Measurements from ENCODE around the gene LINGO1. TPM values are rescaled to one million over a fixed set of nuclear protein-coding genes. Genes with fewer than 3 reads are reported as not detected.

The LINGO1 gene
- total RNA-seq, 4 donors from 2014 or later, result 0.42 to 4.4 (median 1.5) TPM

- intact Hi-C loops (cut with DNase I; ENCODE audit: low total_unique reads), result no loop called here
- H3K4me3 ChIP-seq (ENCODE audit: low read depth, poor library complexity, severe bottlenecking), result no peak overlapping the region
- TF ChIP-seq POLR2A (IDR thresholded peaks at IDR 0.05) (no peak), CTCF (IDR thresholded peaks at IDR 0.05) (no peak)
- DNase-seq (ENCODE audit: low spot score in 2 of 2), result no peak
- WGBS, 2 donors, result 86 to 87% methylated on average over 11 to 14 of the region's 14 CpGs
Measured at GRCh38 chr15:77644543-77645247, 12.0 kb upstream of the LINGO1 start.

GRCh38 chr15:77643764-77644163, 11.1 kb upstream of the LINGO1 start:
- DNase-seq (ENCODE audit: low spot score in 2 of 2), result no peak
- H3K4me3 ChIP-seq (ENCODE audit: low read depth, poor library complexity, severe bottlenecking), result no peak overlapping the region
- no peak for TF ChIP-seq CTCF (IDR thresholded peaks at IDR 0.05)
- TF ChIP-seq POLR2A (IDR thresholded peaks at IDR 0.05), result no peak
- intact Hi-C loops (cut with DNase I; ENCODE audit: low total_unique reads), result no loop called here
- WGBS, 2 donors, result 78 to 83% methylated on average over 11 of the region's 11 CpGs

- intact Hi-C loops (cut with DNase I; ENCODE audit: low total_unique reads), result no loop called here
- no peak for TF ChIP-seq CTCF (IDR thresholded peaks at IDR 0.05)
- TF ChIP-seq POLR2A (IDR thresholded peaks at IDR 0.05), result no peak
- 80 to 89% methylated on average over 7 to 10 of the region's 10 CpGs for WGBS, 2 donors
- no peak for DNase-seq (ENCODE audit: low spot score in 2 of 2)
- H3K4me3 ChIP-seq (ENCODE audit: low read depth, poor library complexity, severe bottlenecking), result no peak overlapping the region
Measured at GRCh38 chr15:77642793-77643430, 10.2 kb upstream of the LINGO1 start.

GRCh38 chr15:77641999-77642398, 9.3 kb upstream of the LINGO1 start:
- H3K4me3 ChIP-seq (ENCODE audit: low read depth, poor library complexity, severe bottlenecking), result no peak overlapping the region
- WGBS, 2 donors, result 88 to 96% methylated on average over 6 of the region's 6 CpGs
- TF ChIP-seq CTCF (IDR thresholded peaks at IDR 0.05), result no peak
- TF ChIP-seq POLR2A (IDR thresholded peaks at IDR 0.05), result no peak
- intact Hi-C loops (cut with DNase I; ENCODE audit: low total_unique reads), result no loop called here
- DNase-seq (ENCODE audit: low spot score in 2 of 2), result no peak

GRCh38 chr15:77640615-77641014, 7.9 kb upstream of the LINGO1 start:
- 64 to 66% methylated on average over 2 of the region's 2 CpGs for WGBS, 2 donors
- intact Hi-C loops (cut with DNase I; ENCODE audit: low total_unique reads), result no loop called here
- no peak for TF ChIP-seq POLR2A (IDR thresholded peaks at IDR 0.05)
- TF ChIP-seq CTCF (IDR thresholded peaks at IDR 0.05), result no peak
- no peak overlapping the region for H3K4me3 ChIP-seq (ENCODE audit: low read depth, poor library complexity, severe bottlenecking)
- DNase-seq (ENCODE audit: low spot score in 2 of 2), result no peak
